Activated B cell treated with CpG ODN at 0.5 μM for 24 hours (primary cell): ENCODE data around the gene RASEF. TPM values are rescaled to one million over a fixed set of nuclear protein-coding genes. Genes with fewer than 3 reads are reported as not detected.

Experiments used
- ATAC-seq: fragments of 200-7000 bp; cut with Tn5 transposase; one replicate; pipeline ENCODE4 v1.10.0; 2021; ENCODE audit warnings: low read depth, mild to moderate bottlenecking, moderate library complexity
- CTCF ChIA-PET: fragments of 350-600 bp; sonication (Branson Sonifier 250); formaldehyde crosslinking; loops from one replicate; lab custom pipeline; 2021; ENCODE audit warnings: antibody characterized with exemption; lab: Charles Lee
- POLR2A ChIA-PET: fragments of 350-600 bp; sonication (Branson Sonifier 250); formaldehyde crosslinking; loops from one replicate; lab custom pipeline; 2021; ENCODE audit warnings: antibody characterized with exemption; lab: Charles Lee
- DNase-seq: peaks from one replicate; pipeline ENCODE4 v3.0.0; 2022
- H3K27ac Mint-ChIP-seq: one replicate; pipeline ENCODE4 v1.8.0; 2020; ENCODE audit warnings: mixed read lengths
- H3K27me3 Mint-ChIP-seq: one replicate; pipeline ENCODE4 v1.8.0; 2021; ENCODE audit warnings: mixed read lengths
- H3K36me3 Mint-ChIP-seq: one replicate; pipeline ENCODE4 v1.8.0; 2021; ENCODE audit warnings: low read depth, mixed read lengths
- H3K4me1 Mint-ChIP-seq: one replicate; pipeline ENCODE4 v1.8.0; 2021; ENCODE audit warnings: mixed read lengths
- H3K4me3 Mint-ChIP-seq: one replicate; pipeline ENCODE4 v1.8.0; 2020; ENCODE audit warnings: mild to moderate bottlenecking, mixed read lengths
- H3K9me3 Mint-ChIP-seq: one replicate; pipeline ENCODE4 v1.8.0; 2020; ENCODE audit warnings: mixed read lengths
- intact Hi-C: fragments of 100-400 bp; cut with micrococcal nuclease; formaldehyde crosslinking; loops from one replicate; pipeline ENCODE4 v1.15.1; 2024
- total RNA-seq: library from RNA; stranded (reverse); gene quantifications from 2 replicates; pipeline ENCODE4 v1.2.3, GENCODE V29; 2022
- TF ChIP-seq, protein P1 (sequence below): fragments of 200-600 bp; IDR thresholded peaks from one replicate; pipeline ENCODE4 v1.8.0; 2022; ENCODE audit warnings: antibody characterized with exemption, mild to moderate bottlenecking

The RASEF gene
- total RNA-seq, 1 donor from 2014 or later: not detected

DNA sequence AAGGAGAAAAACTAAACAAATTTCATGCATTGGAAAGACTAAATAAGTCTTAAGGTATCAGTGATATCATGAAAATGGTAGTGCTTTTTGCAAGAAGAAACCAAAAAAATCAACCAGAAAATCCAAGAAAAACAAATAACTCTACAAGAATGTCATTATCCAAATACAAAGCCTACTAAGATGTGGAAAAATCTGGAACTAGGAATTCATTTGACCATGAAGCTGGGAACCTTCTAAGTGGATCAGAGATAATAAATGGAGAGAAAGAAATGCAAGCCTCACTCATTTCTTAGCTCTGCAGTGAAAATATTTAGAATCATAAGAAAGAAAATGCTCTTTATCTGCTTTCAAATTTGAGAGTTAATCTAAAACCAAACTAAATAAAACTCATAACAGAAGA lies 51.3 kb downstream of the RASEF start:
- TF ChIP-seq, protein P1, sequence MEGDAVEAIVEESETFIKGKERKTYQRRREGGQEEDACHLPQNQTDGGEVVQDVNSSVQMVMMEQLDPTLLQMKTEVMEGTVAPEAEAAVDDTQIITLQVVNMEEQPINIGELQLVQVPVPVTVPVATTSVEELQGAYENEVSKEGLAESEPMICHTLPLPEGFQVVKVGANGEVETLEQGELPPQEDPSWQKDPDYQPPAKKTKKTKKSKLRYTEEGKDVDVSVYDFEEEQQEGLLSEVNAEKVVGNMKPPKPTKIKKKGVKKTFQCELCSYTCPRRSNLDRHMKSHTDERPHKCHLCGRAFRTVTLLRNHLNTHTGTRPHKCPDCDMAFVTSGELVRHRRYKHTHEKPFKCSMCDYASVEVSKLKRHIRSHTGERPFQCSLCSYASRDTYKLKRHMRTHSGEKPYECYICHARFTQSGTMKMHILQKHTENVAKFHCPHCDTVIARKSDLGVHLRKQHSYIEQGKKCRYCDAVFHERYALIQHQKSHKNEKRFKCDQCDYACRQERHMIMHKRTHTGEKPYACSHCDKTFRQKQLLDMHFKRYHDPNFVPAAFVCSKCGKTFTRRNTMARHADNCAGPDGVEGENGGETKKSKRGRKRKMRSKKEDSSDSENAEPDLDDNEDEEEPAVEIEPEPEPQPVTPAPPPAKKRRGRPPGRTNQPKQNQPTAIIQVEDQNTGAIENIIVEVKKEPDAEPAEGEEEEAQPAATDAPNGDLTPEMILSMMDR: no peak
- Mint-ChIP-seq H3K27ac (no peak overlapping the region), H3K27me3 (no peaks in the 10 kb centered on the region), H3K36me3 (no peaks in the 10 kb centered on the region), H3K9me3 (no peaks in the 10 kb centered on the region), H3K4me3 (no peak overlapping the region), H3K4me1 (peaks cover 6% of the 10 kb centered on the region)
- intact Hi-C loops: no loop called here
- DNase-seq (no peak), ATAC-seq (no peak)
- ChIA-PET CTCF (no interaction called here), POLR2A (no interaction called here)

DNA sequence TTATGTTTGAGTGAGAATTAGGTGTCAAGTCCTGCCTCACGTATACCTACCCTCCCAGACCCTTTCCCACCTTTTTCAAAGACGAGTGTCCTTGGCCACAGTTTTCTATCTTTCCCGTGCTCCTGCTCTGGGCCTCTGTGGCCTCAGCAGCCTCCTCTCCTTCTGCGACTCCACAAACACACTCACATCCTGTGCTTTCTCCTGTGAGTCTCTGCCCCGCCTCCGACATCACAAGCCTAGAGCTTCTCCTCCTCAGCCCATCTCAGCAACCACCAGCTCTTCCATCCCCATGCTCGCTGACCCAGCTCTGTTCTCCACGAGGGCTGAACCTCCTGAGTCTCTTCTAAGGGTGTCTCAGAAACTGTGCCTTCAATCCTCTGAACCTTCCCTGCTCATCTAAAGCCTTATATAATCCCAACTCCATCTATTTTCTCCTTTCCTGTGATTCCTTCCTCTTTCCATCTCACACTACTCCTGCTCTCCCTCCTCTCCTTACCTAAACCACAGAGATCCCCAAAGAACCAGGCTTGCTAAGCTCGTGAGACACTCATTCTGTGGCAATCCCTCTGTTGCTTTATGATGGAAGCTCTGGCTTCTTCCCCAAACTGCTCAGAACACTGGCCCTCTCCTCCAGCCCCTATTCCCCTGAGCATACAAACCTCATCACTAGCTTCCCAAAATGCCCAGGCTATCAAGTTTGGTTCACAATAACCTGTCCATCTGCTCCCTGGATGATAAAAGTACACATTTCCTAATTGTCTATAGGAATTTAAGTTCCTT lies 55.2 kb downstream of the RASEF start:
- H3K27ac Mint-ChIP-seq: no peak overlapping the region
- TF ChIP-seq, protein P1: no peak
- no peaks in the 10 kb centered on the region for H3K27me3 Mint-ChIP-seq
- CTCF ChIA-PET: no interaction called here
- H3K4me1 Mint-ChIP-seq: peaks cover 11% of the 10 kb centered on the region
- intact Hi-C loops: no loop called here
- H3K36me3 Mint-ChIP-seq: no peaks in the 10 kb centered on the region
- no peak overlapping the region for H3K4me3 Mint-ChIP-seq
- POLR2A ChIA-PET: no interaction called here
- no peak for DNase-seq
- ATAC-seq: no peak
- H3K9me3 Mint-ChIP-seq: peaks cover 3% of the 10 kb centered on the region

DNA sequence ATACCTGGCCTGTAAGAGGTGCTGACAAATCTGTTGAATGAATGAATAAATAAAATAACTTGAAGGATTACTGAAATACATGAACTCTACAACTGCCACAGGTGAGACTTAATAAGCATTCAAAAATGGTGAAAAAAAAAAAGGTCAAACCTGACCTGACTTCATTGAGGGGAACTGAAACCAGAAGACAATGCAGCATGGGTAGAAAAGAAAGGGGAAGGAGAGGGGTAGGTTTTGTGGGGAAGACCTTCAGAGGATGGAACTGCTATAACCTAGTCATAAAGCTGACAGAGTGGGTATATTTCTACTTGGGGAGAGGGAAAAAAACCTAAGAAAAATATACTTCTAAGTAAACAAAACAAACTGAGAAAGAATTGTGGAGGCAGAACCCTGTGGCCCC lies 56.6 kb downstream of the RASEF start:
- POLR2A ChIA-PET: no interaction called here
- intact Hi-C loops: no loop called here
- Mint-ChIP-seq H3K36me3 (no peaks in the 10 kb centered on the region), H3K9me3 (peaks cover 3% of the 10 kb centered on the region), H3K4me3 (no peak overlapping the region), H3K27ac (no peak overlapping the region), H3K27me3 (no peaks in the 10 kb centered on the region), H3K4me1 (peaks cover 5% of the 10 kb centered on the region)
- DNase-seq (no peak), ATAC-seq (no peak)
- TF ChIP-seq, protein P1: no peak
- CTCF ChIA-PET: no interaction called here

DNA sequence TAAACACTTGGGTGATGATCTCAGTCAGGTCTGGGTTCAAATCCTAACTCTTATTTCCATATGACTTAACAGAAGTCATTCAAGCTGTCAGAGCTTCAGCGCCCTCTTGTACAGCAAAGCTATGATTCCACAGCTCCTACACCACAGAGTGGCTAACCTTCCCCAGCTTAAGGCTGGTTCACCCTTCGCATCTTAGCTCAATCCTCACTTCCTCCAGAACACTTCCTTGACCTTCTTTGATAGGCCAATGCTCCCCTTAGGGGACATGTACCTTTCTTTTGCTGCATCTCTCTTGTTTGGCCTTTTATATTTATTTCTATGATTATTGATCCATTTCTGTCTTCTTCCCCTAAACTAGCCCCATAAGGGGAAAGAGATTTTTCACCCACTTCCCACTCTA lies 57.0 kb downstream of the RASEF start:
- Mint-ChIP-seq H3K27me3 (no peaks in the 10 kb centered on the region), H3K4me3 (no peak overlapping the region), H3K9me3 (peaks cover 3% of the 10 kb centered on the region), H3K27ac (no peak overlapping the region), H3K4me1 (peaks cover 5% of the 10 kb centered on the region), H3K36me3 (no peaks in the 10 kb centered on the region)
- ATAC-seq (no peak), DNase-seq (no peak)
- ChIA-PET CTCF (no interaction called here), POLR2A (no interaction called here)
- TF ChIP-seq, protein P1: no peak
- intact Hi-C loops: no loop called here

DNA sequence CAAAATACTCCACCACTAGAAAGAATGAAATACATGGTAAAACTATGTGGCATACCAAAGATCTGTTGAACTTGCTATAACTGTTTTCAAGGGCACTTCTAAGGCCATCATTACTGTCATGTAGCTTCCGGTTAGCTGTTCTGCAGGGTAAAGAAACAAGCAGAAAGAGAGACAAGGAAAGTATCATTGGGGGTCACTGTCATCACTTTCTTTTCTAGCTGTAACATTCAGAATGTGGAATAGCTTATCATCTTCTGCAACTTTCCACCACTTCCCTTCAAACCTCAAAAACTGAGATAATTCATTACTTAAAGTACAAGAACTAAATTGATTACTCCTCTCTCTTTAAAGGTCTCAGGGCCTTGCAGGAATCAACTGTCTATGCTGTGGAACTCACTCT lies 57.6 kb downstream of the RASEF start:
- ATAC-seq: no peak
- H3K36me3 Mint-ChIP-seq: no peaks in the 10 kb centered on the region
- POLR2A ChIA-PET: no interaction called here

More for the DNA sequence above, 57.6 kb downstream of the RASEF start:
- TF ChIP-seq, protein P1: no peak
- Mint-ChIP-seq H3K27ac (no peak overlapping the region), H3K9me3 (peaks cover 3% of the 10 kb centered on the region), H3K27me3 (no peaks in the 10 kb centered on the region), H3K4me3 (no peak overlapping the region), H3K4me1 (peaks cover 5% of the 10 kb centered on the region)
- CTCF ChIA-PET: no interaction called here
- DNase-seq: no peak
- intact Hi-C loops: no loop called here
